ENCODE data around the gene TUBB6. TPM values are rescaled to one million over a fixed set of nuclear protein-coding genes. Genes with fewer than 3 reads are reported as not detected.

The TUBB6 gene
- total and polyA plus RNA-seq, 2 of the 13 experiments (the other 11 are each of a cell fraction or from before 2014, with no cell fraction given) = 9.9 to 28.6 TPM

- TF ChIP-seq ZNF572 (CRISPR knock-in tag; IDR thresholded peaks at IDR 0.05) = no peak
- TF ChIP-seq IKZF1 (IDR thresholded peaks at IDR 0.05) = no peak
- no peak for TF ChIP-seq RAD21 (CRISPR knock-in tag; IDR thresholded peaks at IDR 0.05)
- no peak for TF ChIP-seq ZC3H4 (CRISPR knock-in tag; IDR thresholded peaks at IDR 0.05; ENCODE audit: borderline replicate concordance)
- no peak for TF ChIP-seq SNAPC4 (CRISPR knock-in tag; IDR thresholded peaks at IDR 0.05)
- no peak for TF ChIP-seq GTF3A (CRISPR knock-in tag; conservative IDR thresholded peaks at IDR 0.05)
- ChIA-PET CTCF (ENCODE audit: low intra/inter-chr PET ratio, low total read pairs) (no interaction called here), POLR2A (interaction anchor here (1.5 kb wide), 1 partner anchor 64 kb away, joined by 6 read pairs; the partner anchor contains the start of gene AFG3L2)
- DNase-seq (ENCODE audit: low spot score) (no peak), ATAC-seq (no peak), FAIRE-seq (no peak)
- no peaks in the 10 kb centered on the region for H3K79me2 ChIP-seq (ENCODE audit: insufficient read depth, low read length)
- in situ Hi-C loops (cut with HindIII; ENCODE audit: extremely low pct_ligation_motif_present, low pct_unique_long_range_greater_than_20kb) = no loop called here
- no peak overlapping the region for H3K4me3 ChIP-seq (replicated peaks in 1 of 3; ENCODE audit: insufficient read depth in 1 of 3, low read depth in 2 of 3, low read length in 3 of 3)
- no peak overlapping the region for H3K9ac ChIP-seq (ENCODE audit: insufficient read depth, low read depth, low read length)
- no peaks in the 10 kb centered on the region for H4K20me1 ChIP-seq (ENCODE audit: insufficient read depth, low read length)
- H3K27me3 ChIP-seq (ENCODE audit: control insufficient read depth in 1 of 2, insufficient read depth in 2 of 2, low read length in 2 of 2) = peaks cover 0 to 5% of the 10 kb centered on the region in 2 experiments; a peak in 1 of 5 replicates
- peaks cover 10% of the 10 kb centered on the region for H3K4me1 ChIP-seq (ENCODE audit: insufficient read depth, low read length)
- H3K27ac ChIP-seq (ENCODE audit: extremely low read length, insufficient read depth, low read length) = no peak overlapping the region
- intact Hi-C loops (cut with micrococcal nuclease; ENCODE audit: unreplicated experiment) = no loop called here
- H3K36me3 ChIP-seq (replicated peaks in 1 of 2; ENCODE audit: control insufficient read depth in 1 of 2, insufficient read depth in 2 of 2, low read length in 2 of 2) = 0 out of 5 replicates have a peak, but pooled peaks cover 0 to 5% of the 10 kb centered on the region in 2 experiments
- H2AFZ ChIP-seq (ENCODE audit: low read length) = no peak overlapping the region
- no peaks in the 10 kb centered on the region for H3K9me3 ChIP-seq (ENCODE audit: low read length)
- BruUV-seq (replicated peaks) = no TSS peak
- no peak overlapping the region for H3K4me2 ChIP-seq (ENCODE audit: low read depth, low read length)
Observed at GRCh38 chr18:12312976-12313375, 4.9 kb downstream of the TUBB6 start.

Measured in HepG2 (cell line).